Measurements from ENCODE around the gene ELOVL2.
"Not testable (repeated sequence)": the region's sequence is repeated elsewhere in the genome, so short reads cannot be mapped to it uniquely, and the experiment has no call there.

Gene ELOVL2, protein sequence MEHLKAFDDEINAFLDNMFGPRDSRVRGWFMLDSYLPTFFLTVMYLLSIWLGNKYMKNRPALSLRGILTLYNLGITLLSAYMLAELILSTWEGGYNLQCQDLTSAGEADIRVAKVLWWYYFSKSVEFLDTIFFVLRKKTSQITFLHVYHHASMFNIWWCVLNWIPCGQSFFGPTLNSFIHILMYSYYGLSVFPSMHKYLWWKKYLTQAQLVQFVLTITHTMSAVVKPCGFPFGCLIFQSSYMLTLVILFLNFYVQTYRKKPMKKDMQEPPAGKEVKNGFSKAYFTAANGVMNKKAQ

DNA sequence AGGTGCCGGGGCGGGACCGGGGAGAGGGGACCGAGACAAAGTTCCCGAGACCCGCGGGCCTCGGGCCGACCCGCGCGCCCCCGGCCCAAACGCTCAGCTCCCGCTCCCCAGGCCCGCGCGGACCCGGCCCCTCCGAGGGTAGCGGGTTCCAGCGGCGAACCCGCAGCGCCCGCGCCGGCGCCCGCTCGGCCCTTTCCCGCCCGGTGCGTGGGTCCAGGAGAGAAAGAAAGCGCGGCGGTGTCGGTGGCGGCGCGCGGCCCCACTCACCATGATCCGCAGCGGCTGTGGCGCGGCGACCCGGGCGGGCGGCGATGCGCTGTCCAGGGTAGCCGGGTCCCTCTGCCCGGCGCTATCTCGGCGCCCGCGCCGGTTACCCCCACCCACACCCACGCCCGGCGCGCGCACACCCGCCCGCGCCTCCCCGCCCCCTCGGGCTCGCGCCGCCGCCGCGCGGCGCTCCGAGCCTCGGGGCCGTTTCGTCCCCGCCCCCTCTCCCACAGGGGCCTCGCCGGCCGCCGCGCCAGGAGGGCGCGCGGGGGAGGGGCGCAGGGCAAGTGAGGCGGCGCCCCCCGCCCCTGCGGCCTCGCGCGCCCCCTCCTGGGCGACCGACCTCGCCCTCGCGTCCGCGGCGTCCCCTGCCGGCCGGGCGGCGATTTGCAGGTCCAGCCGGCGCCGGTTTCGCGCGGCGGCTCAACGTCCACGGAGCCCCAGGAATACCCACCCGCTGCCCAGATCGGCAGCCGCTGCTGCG is at the start of gene ELOVL2:
TSS of gene ELOVL2 (minus strand) at position 345 of the 751 bp plus-strand sequence. CDS start at position 270, 75 bp downstream.
- DNase-seq (ENCODE audit: low spot score): no peak
- FAIRE-seq: no peak

DNA sequence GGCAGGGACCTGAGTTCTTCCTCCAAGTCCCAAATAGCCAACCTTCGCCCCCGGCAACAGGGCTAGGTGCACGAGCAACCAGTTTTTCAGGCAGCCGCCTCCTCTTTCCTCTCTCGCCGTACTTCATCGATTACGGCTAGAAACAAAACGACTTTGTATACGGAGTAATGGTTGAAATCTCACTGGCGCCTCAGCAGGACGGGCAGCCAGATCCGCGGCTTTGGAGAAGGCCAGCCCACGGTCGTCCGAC is 49.2 kb upstream of the ELOVL2 start:
- DNase-seq (ENCODE audit: low spot score) (no peak), FAIRE-seq (no peak)

- FAIRE-seq (no peak), DNase-seq (ENCODE audit: low spot score) (no peak)
Measured at GRCh38 chr6:11092668-11093375, 48.7 kb upstream of the ELOVL2 start.

DNA sequence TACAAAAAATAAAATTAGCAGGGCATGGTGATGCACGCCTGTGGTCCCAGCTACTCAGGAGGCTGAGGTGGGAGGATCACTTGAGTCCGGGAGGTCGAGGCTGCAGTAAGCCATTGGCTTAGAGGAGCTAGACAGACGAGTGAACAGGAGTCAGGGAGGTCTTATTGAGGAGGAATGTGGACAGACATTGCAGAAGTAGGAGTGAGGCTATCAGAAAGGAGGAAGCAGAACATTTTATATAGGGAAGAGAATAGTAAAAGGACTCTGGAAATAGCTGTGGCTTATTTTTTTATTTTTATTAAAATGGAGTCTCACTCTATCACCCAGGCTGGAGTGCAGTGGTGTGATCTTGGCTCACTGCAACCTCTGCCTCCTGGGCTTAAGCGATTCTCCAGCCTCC is 47.0 kb upstream of the ELOVL2 start:
- FAIRE-seq; DNase-seq (ENCODE audit: low spot score): not testable (repeated sequence)

DNA sequence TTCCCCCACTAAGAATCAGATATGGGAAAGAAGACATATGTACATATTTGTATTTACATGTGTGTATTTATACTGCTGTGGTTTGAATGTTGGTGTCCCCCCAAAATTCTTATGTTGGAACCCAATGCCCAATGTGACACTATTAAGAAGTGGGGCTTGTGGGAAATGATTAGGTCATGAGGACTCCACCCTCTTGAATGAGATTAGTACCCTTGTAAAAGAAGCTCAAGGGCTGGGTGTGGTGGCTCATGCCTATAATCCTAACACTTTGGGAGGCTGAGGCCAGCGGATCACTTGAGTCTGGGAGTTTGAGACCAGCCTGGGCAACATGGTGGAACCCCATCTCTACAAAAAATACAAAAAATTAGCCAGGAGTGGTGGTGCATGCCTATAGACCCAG is 45.6 kb upstream of the ELOVL2 start:
- FAIRE-seq (no peak), DNase-seq (ENCODE audit: low spot score) (no peak)

- not testable (repeated sequence) for FAIRE-seq
Measured at GRCh38 chr6:11087141-11087812, 43.2 kb upstream of the ELOVL2 start.

DNA sequence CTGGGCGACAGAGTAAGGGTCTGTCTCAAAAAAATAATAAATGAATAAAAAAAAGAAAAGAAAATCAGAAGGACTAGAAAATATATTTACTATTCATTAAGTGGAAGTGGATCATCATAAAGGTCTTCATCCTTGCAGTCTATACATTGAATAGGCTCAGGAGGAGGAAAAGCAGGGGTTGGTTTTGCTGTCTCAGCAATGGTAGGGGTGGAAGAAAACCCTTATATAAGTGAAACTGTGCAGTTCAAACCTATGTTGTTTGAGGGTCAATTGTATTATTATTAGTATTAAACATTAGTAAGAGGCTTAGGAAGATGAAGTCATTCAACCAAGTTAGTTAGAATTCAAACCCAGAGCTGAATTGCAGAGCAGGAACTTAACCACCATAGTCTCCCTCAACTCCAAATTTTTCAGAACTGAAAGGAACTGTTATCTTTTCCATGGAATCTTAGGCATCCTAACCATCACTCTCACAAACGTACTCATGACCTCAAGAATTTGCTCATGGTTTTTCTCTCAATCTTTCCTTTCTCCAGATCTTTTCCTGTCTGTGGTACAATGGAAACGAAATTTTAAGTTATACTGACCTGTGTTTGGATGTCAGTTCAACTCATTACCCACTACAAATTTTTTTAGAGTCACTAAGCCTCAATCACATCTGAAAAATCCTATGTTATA is 41.8 kb upstream of the ELOVL2 start:
- peak; percentile 18 for DNase-seq (ENCODE audit: low spot score)

More at GRCh38 chr6:11087141-11087812, 43.2 kb upstream of the ELOVL2 start:
- not testable (repeated sequence) for DNase-seq (ENCODE audit: low spot score)

DNA sequence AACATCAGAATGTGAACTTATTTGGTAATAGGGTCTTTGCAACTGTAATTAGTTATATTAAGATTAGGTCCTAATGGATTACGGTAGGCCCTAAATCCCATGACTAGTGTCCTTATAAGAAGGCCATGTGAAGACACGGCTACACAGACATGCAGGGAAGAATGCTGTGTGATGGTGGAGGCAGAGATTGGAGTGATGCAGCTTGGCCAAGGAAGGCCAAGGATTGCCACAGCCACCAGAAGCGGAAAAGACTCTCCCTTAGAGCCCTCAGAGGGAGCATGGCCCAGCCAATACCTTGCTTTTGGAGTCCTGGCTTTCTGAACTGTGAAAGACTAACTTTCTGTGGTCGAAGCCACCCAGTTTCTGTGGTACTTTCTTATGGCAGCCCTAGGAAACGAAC is 39.9 kb upstream of the ELOVL2 start:
- no peak for FAIRE-seq

More for the DNA sequence above, 41.8 kb upstream of the ELOVL2 start:
- FAIRE-seq: no peak

DNA sequence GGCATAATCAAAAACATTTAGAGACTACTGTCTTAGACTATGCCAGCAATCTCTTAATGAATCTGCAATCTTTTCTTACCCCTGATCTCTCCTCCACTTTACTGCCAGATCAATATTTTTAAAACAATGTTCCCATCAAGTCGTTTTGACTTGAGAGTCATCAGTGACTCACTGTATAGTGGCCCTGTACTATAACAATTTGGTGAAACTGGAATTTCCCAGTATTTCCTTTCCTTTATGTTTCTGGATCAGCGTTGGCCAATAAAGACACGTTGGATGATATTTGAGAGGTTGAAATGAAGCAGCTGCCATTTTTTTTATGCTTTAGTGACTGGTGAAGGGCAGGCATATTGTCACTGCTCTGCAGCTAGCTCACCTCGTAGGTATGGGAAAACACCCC is 39.4 kb upstream of the ELOVL2 start:
- no peak for DNase-seq (ENCODE audit: low spot score)

More for the DNA sequence above, 39.9 kb upstream of the ELOVL2 start:
- no peak for DNase-seq (ENCODE audit: low spot score)

GRCh38 chr6:11080296-11080695 is 36.2 kb upstream of the ELOVL2 start:
- FAIRE-seq (no peak), DNase-seq (ENCODE audit: low spot score) (no peak)

More for the DNA sequence above, 39.4 kb upstream of the ELOVL2 start:
- no peak for FAIRE-seq

DNA sequence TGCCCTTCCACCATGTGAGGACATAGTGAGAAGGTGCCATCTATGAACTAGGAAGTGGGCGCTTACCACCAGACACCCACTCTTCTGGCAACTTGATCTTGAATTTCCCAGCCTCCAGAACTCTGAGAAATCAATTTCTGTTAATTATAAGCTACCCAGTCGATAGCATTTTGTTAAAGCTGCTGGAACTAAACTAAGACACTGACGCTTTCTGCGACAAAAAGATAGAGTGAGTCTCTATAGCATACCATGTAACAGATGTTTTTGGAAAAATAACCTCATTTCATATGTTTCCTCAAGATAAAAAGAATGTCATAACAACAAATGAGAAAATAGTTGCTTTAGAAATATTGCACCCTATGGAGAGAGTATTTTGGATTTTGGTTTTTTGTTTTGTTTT is 34.2 kb upstream of the ELOVL2 start:
- FAIRE-seq: no peak
- DNase-seq (ENCODE audit: low spot score): no peak

DNA sequence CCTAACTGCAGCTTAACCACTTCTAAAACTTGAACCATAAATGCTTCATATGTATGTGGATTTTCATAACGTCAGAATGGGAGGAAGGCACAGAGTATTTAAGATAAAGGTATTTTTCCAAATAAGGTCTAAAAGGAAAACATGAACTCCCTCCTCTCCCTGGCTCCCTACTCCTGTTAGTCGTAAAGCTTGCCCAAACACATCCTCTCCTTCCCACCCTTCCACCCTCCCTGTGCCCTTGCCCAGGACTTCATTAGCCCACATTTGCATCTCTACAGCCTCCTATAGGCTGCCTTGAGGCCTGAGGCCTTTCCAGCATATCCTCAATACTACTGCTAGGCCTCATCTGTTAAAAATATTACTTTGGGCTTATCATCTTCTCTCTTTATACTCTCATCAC is 32.4 kb upstream of the ELOVL2 start:
- DNase-seq (ENCODE audit: low spot score) (no peak), FAIRE-seq (no peak)

DNA sequence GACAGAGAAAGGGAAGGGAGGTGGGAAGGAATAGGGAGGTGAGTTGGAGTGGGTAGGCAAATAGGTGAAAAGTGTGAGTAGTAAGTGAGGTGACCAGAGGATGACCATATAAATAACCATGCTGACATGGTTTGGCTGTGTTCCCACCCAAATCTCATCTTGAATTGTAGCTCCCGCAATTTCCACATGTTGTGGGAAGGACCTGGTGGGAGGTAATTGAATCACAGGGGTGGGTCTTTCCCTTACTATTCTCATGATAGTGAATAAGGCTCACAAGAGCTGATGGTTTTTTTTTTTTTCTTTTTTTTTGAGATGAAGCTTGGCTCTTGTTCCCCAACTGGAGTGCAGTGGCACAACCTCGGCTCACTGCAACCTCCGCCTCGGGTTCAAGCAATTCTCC is 28.0 kb upstream of the ELOVL2 start:
- no peak for FAIRE-seq
- no peak for DNase-seq (ENCODE audit: low spot score)

GRCh38 chr6:11069760-11070159 is 25.7 kb upstream of the ELOVL2 start:
- FAIRE-seq (no peak), DNase-seq (ENCODE audit: low spot score) (no peak)

GRCh38 chr6:11067348-11067747 is 23.2 kb upstream of the ELOVL2 start:
- DNase-seq (ENCODE audit: low spot score) (no peak), FAIRE-seq (no peak)

DNA sequence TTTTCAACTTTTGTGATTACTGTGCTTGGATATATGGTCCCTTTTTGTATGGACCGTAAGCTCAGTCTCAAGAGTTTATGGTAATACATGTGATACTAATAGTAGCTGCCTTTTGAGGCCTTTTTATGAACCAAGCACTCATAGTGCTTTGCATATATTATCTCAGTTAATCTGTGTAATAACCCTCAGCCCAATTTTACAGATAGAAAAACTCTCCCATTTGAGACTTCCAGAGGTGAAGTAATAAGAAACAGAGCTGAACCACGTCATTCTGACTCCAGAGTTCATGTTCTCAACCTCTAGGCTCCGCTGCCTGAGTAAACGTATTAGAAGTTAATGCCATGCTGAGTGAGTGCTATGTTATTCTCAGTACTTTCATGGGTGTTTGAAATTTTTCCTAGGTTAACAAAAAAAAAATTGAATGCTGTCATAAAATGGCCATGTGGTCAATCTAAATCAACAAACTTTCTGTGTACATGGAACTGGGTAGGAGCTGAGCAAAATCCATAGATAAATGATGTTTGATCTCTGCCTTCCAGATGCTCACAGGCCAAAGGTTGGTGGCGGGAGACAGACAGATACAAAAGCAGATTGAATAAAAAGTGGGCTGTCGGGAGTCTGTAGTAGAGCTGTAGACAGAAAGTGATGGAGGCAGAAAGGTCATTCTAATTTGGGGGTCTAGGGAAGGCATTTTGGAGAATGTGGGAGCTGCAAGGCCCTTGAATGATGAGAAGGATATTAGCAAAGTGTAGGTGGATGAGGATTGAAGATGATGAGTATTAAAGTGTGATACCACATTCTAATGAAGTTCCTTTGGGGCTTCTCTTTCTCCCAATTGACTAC is 22.6 kb upstream of the ELOVL2 start:
- DNase-seq (ENCODE audit: low spot score) (no peak), FAIRE-seq (no peak)

- no peak for FAIRE-seq
- DNase-seq (ENCODE audit: low spot score): no peak
Measured at GRCh38 chr6:11065436-11066202, 21.5 kb upstream of the ELOVL2 start.

DNA sequence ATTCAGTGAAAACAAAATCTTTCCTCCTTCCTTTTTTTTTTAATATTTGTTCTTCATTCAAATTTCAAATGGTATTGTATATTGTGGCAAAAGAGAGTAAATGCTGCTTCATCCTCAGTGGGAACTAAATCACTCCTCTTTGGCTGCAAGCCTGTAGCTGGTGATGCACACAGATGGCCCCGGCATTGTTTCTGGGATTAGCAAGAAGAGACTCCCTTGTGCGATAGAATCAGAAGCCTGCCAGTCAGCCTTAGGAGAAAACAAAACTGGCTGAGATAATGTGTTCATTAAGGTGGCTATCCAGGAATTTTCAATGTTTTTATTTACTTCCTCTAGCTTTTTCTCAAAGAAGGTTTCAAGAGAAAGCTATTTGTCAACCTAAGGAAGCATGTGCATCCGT is 20.7 kb upstream of the ELOVL2 start:
- DNase-seq (ENCODE audit: low spot score) (no peak), FAIRE-seq (no peak)

DNA sequence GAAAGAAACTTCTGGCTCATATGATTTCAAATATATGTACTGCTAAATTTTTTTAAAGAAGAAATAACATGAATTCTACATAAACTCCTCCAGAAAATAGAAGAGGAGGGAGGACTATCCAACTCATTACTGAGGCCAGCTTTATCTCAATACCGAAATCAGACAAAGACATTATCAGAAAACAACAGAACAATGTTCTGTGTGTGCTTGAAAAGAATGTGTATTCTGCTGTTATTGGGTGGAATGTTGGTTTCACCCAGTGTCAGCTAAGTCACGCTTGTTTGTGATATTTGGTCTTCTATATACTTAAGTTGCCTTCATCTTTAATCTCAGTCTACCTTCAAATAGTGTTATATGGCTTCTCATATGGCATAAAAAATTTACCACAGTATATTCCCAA is 18.6 kb upstream of the ELOVL2 start:
- DNase-seq (ENCODE audit: low spot score) (no peak), FAIRE-seq (no peak)

- DNase-seq (ENCODE audit: low spot score): no peak
- no peak for FAIRE-seq
Measured at GRCh38 chr6:11062083-11062482, 18.0 kb upstream of the ELOVL2 start.
